H1 (cell line): ENCODE measurements around the gene RABL2B. TPM values are rescaled to one million over a fixed set of nuclear protein-coding genes. Genes with fewer than 3 reads are reported as not detected.

Experiments
- CTCF ChIA-PET: fragments of 300-600 bp; sonication (Branson Sonifier 250); formaldehyde crosslinking; loops from one replicate; lab custom pipeline; 2021; ENCODE audit not compliant: partially characterized antibody; lab: Charles Lee
- POLR2A ChIA-PET: fragments of 300-600 bp; sonication (Branson Sonifier 250); formaldehyde crosslinking; loops from one replicate; lab custom pipeline; 2021; ENCODE audit warnings: inconsistent platforms; ENCODE audit not compliant: partially characterized antibody; lab: Charles Lee
- DNase-seq, 2 experiments: peaks; one replicate each; pipeline versions ENCODE4 v3.0.0 to v3.0.0-alpha.2; 2010 to 2022; ENCODE audit warnings: low spot score in 2 of 2, low read depth in 1 of 2, mixed read lengths in 1 of 2
- FAIRE-seq: peaks from 2 replicates; lab custom pipeline; 2011; peaks lifted over from hg19 to GRCh38; lab: Jason Lieb, UNC
- H2AFZ ChIP-seq: 2 replicates; pipeline ENCODE4 v1.8.1; 2012; ENCODE audit warnings: low read length, inconsistent platforms
- H2AK5ac ChIP-seq: 2 replicates; pipeline ENCODE4 v1.6.1; 2013; ENCODE audit warnings: low read depth, low read length
- H2BK120ac ChIP-seq: replicated peaks from 2 replicates; pipeline ENCODE3; 2013; ENCODE audit warnings: low read depth, low read length, inconsistent platforms
- H2BK12ac ChIP-seq: 2 replicates; pipeline ENCODE4 v1.6.1; 2013; ENCODE audit warnings: low read depth, low read length
- H2BK15ac ChIP-seq: 2 replicates; pipeline ENCODE4 v1.6.1; 2013; ENCODE audit warnings: low read length
- H2BK20ac ChIP-seq: 2 replicates; pipeline ENCODE4 v1.6.1; 2013; ENCODE audit warnings: low read length
- H2BK5ac ChIP-seq: 2 replicates; pipeline ENCODE4 v1.6.1; 2013; ENCODE audit warnings: low read depth, low read length
- H3K14ac ChIP-seq: 2 replicates; pipeline ENCODE4 v1.6.1; 2013; ENCODE audit warnings: inconsistent platforms; ENCODE audit not compliant: insufficient read length
- H3K18ac ChIP-seq: 2 replicates; pipeline ENCODE4 v1.6.1; 2013; ENCODE audit warnings: low read length; ENCODE audit errors: extremely low read depth
- H3K23ac ChIP-seq: 2 replicates; pipeline ENCODE4 v1.6.1; 2013; ENCODE audit warnings: inconsistent platforms; ENCODE audit not compliant: insufficient read length
- H3K23me2 ChIP-seq: 2 replicates; pipeline ENCODE4 v1.6.1; 2013; ENCODE audit warnings: low read depth, low read length
- H3K27ac ChIP-seq: 2 replicates; pipeline ENCODE4 v1.6.1; 2011; ENCODE audit warnings: low read depth, low read length, inconsistent platforms
- H3K27me3 ChIP-seq, 4 experiments: replicated peaks in 1 of 4; 1 replicate in 1 of 4; 2 replicates in 3 of 4; pipeline versions ENCODE4 v1.6.1 to v1.8.1; 2011 to 2013; ENCODE audit warnings: low read length in 3 of 4, mild to moderate bottlenecking in 3 of 4, inconsistent platforms in 2 of 4, mixed read lengths in 2 of 4, moderate library complexity in 1 of 4; ENCODE audit not compliant: control insufficient read depth in 3 of 4, insufficient read depth in 3 of 4; ENCODE audit errors: extremely low read depth in 1 of 4
- H3K36me3 ChIP-seq, 4 experiments: 2 replicates each; pipeline versions ENCODE4 v1.6.1 to v1.8.1; 2011 to 2013; ENCODE audit warnings: mild to moderate bottlenecking in 4 of 4, low read length in 3 of 4, moderate library complexity in 2 of 4, control low read depth in 1 of 4, inconsistent platforms in 1 of 4; ENCODE audit not compliant: insufficient read depth in 4 of 4, control insufficient read depth in 2 of 4
- H3K4ac ChIP-seq: replicated peaks from 2 replicates; pipeline ENCODE3; 2013; ENCODE audit warnings: low read length, low read depth, mixed read lengths, inconsistent platforms; ENCODE audit not compliant: insufficient read length
- H3K4me1 ChIP-seq, 4 experiments: replicated peaks in 1 of 4; 1 replicate in 1 of 4; 2 replicates in 3 of 4; pipeline versions ENCODE4 v1.6.1 to v1.8.1; 2011 to 2013; ENCODE audit warnings: low read length in 3 of 4, inconsistent platforms in 2 of 4, mixed read lengths in 1 of 4; ENCODE audit not compliant: insufficient read depth in 4 of 4, control insufficient read depth in 3 of 4
- H3K4me2 ChIP-seq, 2 experiments: 2 replicates each; pipeline versions ENCODE4 v1.6.1 to v1.8.1; 2011 to 2013; ENCODE audit warnings: low read depth in 2 of 2, low read length in 2 of 2, control low read depth in 1 of 2, inconsistent platforms in 1 of 2, mild to moderate bottlenecking in 1 of 2; ENCODE audit not compliant: insufficient read depth in 1 of 2
- H3K4me3 ChIP-seq, 4 experiments: fragments of 200-600, 300-600 bp in 1 of 4; sonication (generic), shearing (Covaris generic), sonication (Bioruptor Twin) in 1 of 4; 2 replicates each; pipeline versions ENCODE4 v1.5.1 to v1.8.1; 2011 to 2016; ENCODE audit warnings: low read length in 4 of 4, low read depth in 3 of 4, control low read depth in 2 of 4, inconsistent platforms in 2 of 4, mild to moderate bottlenecking in 2 of 4, mixed read lengths in 1 of 4, moderate library complexity in 1 of 4; ENCODE audit not compliant: insufficient read depth in 2 of 4; ENCODE audit errors: extremely low read depth in 1 of 4
- H3K56ac ChIP-seq: replicated peaks from 2 replicates; pipeline ENCODE3; 2013; ENCODE audit warnings: low read depth, mild to moderate bottlenecking, mixed read lengths, low read length, inconsistent platforms; ENCODE audit not compliant: insufficient read length
- H3K79me1 ChIP-seq: 2 replicates; pipeline ENCODE4 v1.6.1; 2013; ENCODE audit warnings: low read depth, low read length, control low read depth
- H3K79me2 ChIP-seq, 2 experiments: 2 replicates each; pipeline versions ENCODE4 v1.6.1 to v1.8.1; 2012 to 2013; ENCODE audit warnings: low read length in 2 of 2, mild to moderate bottlenecking in 2 of 2, inconsistent platforms in 1 of 2; ENCODE audit not compliant: insufficient read depth in 2 of 2, control insufficient read depth in 1 of 2
- H3K9ac ChIP-seq, 4 experiments: replicated peaks in 1 of 4; 1 replicate in 1 of 4; 2 replicates in 3 of 4; pipeline versions ENCODE4 v1.6.1 to v1.8.1; 2011 to 2013; ENCODE audit warnings: low read depth in 3 of 4, low read length in 3 of 4, control low read depth in 2 of 4, mild to moderate bottlenecking in 2 of 4, moderate library complexity in 2 of 4, inconsistent platforms in 1 of 4; ENCODE audit errors: extremely low read depth in 1 of 4
- H3K9me3 ChIP-seq, 2 experiments: 2 replicates each; pipeline versions ENCODE4 v1.6.1 to v1.8.1; 2012 to 2013; ENCODE audit warnings: mild to moderate bottlenecking in 2 of 2, moderate library complexity in 2 of 2, control low read depth in 1 of 2, inconsistent platforms in 1 of 2, low read depth in 1 of 2, low read length in 1 of 2, mixed read lengths in 1 of 2; ENCODE audit not compliant: insufficient read depth in 2 of 2
- H4K20me1 ChIP-seq, 2 experiments: replicated peaks in 1 of 2; 2 replicates each; pipeline versions ENCODE3 to v1.8.1; 2011 to 2013; ENCODE audit warnings: inconsistent platforms in 2 of 2, low read length in 2 of 2, mild to moderate bottlenecking in 1 of 2; ENCODE audit not compliant: insufficient read depth in 2 of 2, control insufficient read depth in 1 of 2
- H4K5ac ChIP-seq: 2 replicates; pipeline ENCODE4 v1.6.1; 2013; ENCODE audit warnings: low read length, low read depth, mixed read lengths, inconsistent platforms; ENCODE audit not compliant: insufficient read length
- H4K8ac ChIP-seq: 2 replicates; pipeline ENCODE4 v1.8.0; 2013; ENCODE audit warnings: mild to moderate bottlenecking, moderate library complexity, low read length, inconsistent platforms; ENCODE audit not compliant: insufficient read depth; ENCODE audit errors: extremely low read depth
- H4K91ac ChIP-seq: replicated peaks from 2 replicates; pipeline ENCODE3; 2013; ENCODE audit warnings: low read length, mixed read lengths, inconsistent platforms; ENCODE audit not compliant: insufficient read length
- CHD1 ChIP-seq: IDR thresholded peaks from 2 replicates; pipeline ENCODE4 v1.6.1; 2012; ENCODE audit warnings: low read depth, low read length, improper control_type of control experiment
- EGR1 ChIP-seq: IDR thresholded peaks from 2 replicates; pipeline ENCODE4 v1.6.1; 2011; ENCODE audit warnings: low read depth, low read length, borderline replicate concordance
- EP300 ChIP-seq, 2 experiments: IDR thresholded peaks; 1 replicate in 1 of 2; 2 replicates in 1 of 2; pipeline ENCODE4 v1.6.1; 2011 to 2012; ENCODE audit warnings: low read depth in 2 of 2, low read length in 2 of 2, mild to moderate bottlenecking in 2 of 2, borderline replicate concordance in 1 of 2, inconsistent platforms in 1 of 2, moderate library complexity in 1 of 2
- EZH2 ChIP-seq: fragments of 200-600 bp; sonication (generic); IDR thresholded peaks from 2 replicates; pipeline ENCODE4 v1.7.1; 2012; ENCODE audit warnings: low read depth, mild to moderate bottlenecking, moderate library complexity, low read length, inconsistent platforms; ENCODE audit not compliant: severe bottlenecking
- JUND ChIP-seq: IDR thresholded peaks from 2 replicates; pipeline ENCODE4 v1.6.1; 2011; ENCODE audit warnings: mild to moderate bottlenecking, improper control_type of control experiment, low read length
- KDM4A ChIP-seq: IDR thresholded peaks from one replicate; pipeline ENCODE4 v1.7.1; 2012; ENCODE audit warnings: low read depth, mild to moderate bottlenecking, moderate library complexity, low read length, inconsistent platforms; ENCODE audit not compliant: severe bottlenecking
- MAFK ChIP-seq: IDR thresholded peaks from 2 replicates; pipeline ENCODE4 v1.6.1; 2012; ENCODE audit warnings: low read depth, mild to moderate bottlenecking, improper control_type of control experiment, low read length
- PHF8 ChIP-seq: fragments of 200-600 bp; sonication (generic); conservative IDR thresholded peaks from 2 replicates; pipeline ENCODE4 v1.7.1; 2012; ENCODE audit warnings: low read depth, mild to moderate bottlenecking, inconsistent platforms, low read length, moderate library complexity
- POLR2AphosphoS5 ChIP-seq: IDR thresholded peaks from 2 replicates; pipeline ENCODE4 v1.6.1; 2011; ENCODE audit warnings: low read depth, low read length
- POU5F1 ChIP-seq: IDR thresholded peaks from 2 replicates; pipeline ENCODE4 v1.6.1; 2011; ENCODE audit warnings: low read depth, mild to moderate bottlenecking, low read length, moderate library complexity
- TEAD4 ChIP-seq: IDR thresholded peaks from 2 replicates; pipeline ENCODE4 v1.6.1; 2012; ENCODE audit warnings: low read depth, low read length, inconsistent platforms, mixed read lengths
- WGBS, 2 experiments: shearing (Covaris generic) in 1 of 2; methylation state at CpG; one replicate each; pipeline versions ENCODE4 v1.1.6 to v1.1.7; 2013 to 2015; ENCODE audit warnings: low lambda C conversion rate in 2 of 2, mixed read lengths in 2 of 2, inconsistent platforms in 1 of 2, low coverage in 1 of 2, missing lambda C conversion rate in 1 of 2; ENCODE audit not compliant: insufficient replicate concordance in 2 of 2, insufficient coverage in 1 of 2, insufficient read length in 1 of 2; ENCODE audit errors: extremely low coverage in 1 of 2, missing lambda C conversion rate in 1 of 2; 5-methylcytosine and 5-hydroxymethylcytosine counted together
- polyA plus RNA-seq, 7 experiments: library from polyadenylated mRNA; depleted of rRNA in 3 of 7; stranded (reverse) in 5 of 7; unstranded in 2 of 7; fragments of >200 nt in 5 of 7; fragments of 200-250 nt in 2 of 7; gene quantifications; 1 replicate in 5 of 7; 2 replicates in 1 of 7; 4 replicates in 1 of 7; pipeline versions ENCODE4 v1.2.1 to v1.2.3, GENCODE V29; 2011 to 2013; ENCODE audit warnings: missing spikeins in 2 of 7, mixed read lengths in 2 of 7
- total RNA-seq: library from RNA; stranded (reverse); fragmentation: NEBNext Ultra II Directional; extraction: Animal tissue kit (Norgen Biotek cat#: 25700); gene quantifications from 2 replicates; pipeline ENCODE4 v1.2.1, GENCODE V29; 2021

RABL2B gene
- total and polyA plus RNA-seq, 2 of the 8 experiments (the other 6 are each of a cell fraction or from before 2014, with no cell fraction given), result 16.2 to 26.5 TPM

DNA sequence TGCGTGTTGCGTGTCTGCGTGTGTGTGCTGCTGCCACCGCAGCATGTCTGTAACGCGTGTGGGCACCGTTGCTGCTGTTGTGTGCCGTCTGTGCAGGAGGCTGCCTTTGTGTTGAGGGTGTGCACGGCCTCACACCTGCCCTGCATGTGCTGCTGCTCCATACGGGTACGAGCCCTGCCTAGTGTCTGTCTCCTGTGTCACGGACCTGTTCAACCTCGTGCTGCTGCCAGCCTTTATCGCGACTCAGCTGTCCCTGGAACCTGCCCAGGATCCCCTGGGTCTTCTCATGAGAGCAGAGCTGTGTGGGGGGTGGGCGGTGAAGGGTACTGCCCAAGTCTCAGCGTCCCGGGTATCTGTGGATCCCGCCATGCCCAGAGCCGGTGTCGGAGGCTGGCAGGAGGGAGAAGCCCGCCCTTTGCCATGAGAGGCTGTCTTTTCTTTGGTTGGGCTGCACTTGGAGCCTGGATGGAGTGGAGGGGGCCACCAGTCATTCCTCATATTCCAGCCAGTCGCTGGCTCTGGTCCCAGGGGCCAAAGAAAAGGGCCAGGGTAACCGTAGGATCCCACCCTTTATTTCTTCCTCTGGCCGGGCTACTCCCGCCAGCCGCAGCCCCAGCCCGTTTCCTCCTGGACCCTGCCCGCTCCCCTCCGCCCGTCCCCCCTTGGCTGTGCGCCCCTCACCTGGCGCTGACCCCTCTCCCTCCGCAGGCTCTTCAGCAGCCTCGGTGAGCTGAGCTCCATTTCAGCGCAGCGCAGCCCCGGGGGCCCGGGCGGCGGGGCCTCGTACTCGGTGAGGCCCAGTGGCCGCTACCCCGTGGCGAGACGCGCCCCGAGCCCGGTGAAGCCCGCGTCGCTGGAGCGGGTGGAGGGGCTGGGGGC, 53.2 kb downstream of the RABL2B start:
- FAIRE-seq (no peak), DNase-seq (peak in 1 of 2 experiments; percentile 50)
- peak; percentile 26 for TF ChIP-seq EZH2
- no peak for TF ChIP-seq TEAD4
- no peak for TF ChIP-seq CHD1
- no peak for TF ChIP-seq POLR2AphosphoS5
- TF ChIP-seq EP300 (IDR thresholded peaks at IDR 0.05; ENCODE audit: borderline replicate concordance in 1 of 2, low read depth in 2 of 2, low read length in 2 of 2), result no peak
- no peak for TF ChIP-seq MAFK
- TF ChIP-seq EGR1, result no peak
- TF ChIP-seq POU5F1, result no peak
- peak; percentile 2 for TF ChIP-seq KDM4A
- no peak for TF ChIP-seq PHF8
- TF ChIP-seq JUND, result no peak

More for the DNA sequence above, 53.2 kb downstream of the RABL2B start:
- peak overlapping the region; percentile 26 for H4K91ac ChIP-seq
- POLR2A ChIA-PET, result interaction anchor here (0.6 to 1.1 kb wide), 2 partner anchors 9 to 10 kb away, joined by 3 to 4 read pairs; no protein-coding TSS in a partner anchor
- peaks cover 7 to 25% of the 10 kb centered on the region in 2 experiments for H4K20me1 ChIP-seq
- H3K23ac ChIP-seq, result no peak overlapping the region
- CTCF ChIA-PET, result interaction anchor here (1.5 to 3.7 kb wide), 2 partner anchors 9 to 36 kb away, joined by 3 to 24 read pairs; no protein-coding TSS in a partner anchor
- no peak overlapping the region for H3K27ac ChIP-seq
- H4K5ac ChIP-seq, result no peak overlapping the region
- H3K18ac ChIP-seq, result no peak overlapping the region; the same call in 1 of the 2 replicates
- WGBS, 2 experiments, result 73% methylated on average over 37 of the region's 54 CpGs; no CpG with 5 or more reads in 1 of the 2 experiments
- peaks cover 0 to 5% (median 0%) of the 10 kb centered on the region in 4 experiments; a peak in 3 of 7 replicates for H3K4me1 ChIP-seq
- no peaks in the 10 kb centered on the region for H3K79me1 ChIP-seq
- H3K14ac ChIP-seq, result no peak overlapping the region
- H3K27me3 ChIP-seq, result peaks cover 21 to 57% (median 42%) of the 10 kb centered on the region in 4 experiments
- peak overlapping the region; percentile 96; the same call in 1 of the 2 replicates for H2AK5ac ChIP-seq
- no peaks in the 10 kb centered on the region for H3K79me2 ChIP-seq
- H3K23me2 ChIP-seq, result no peaks in the 10 kb centered on the region; the same call in none of the 2 replicates
- peak overlapping the region; percentile 80; the same call in 1 of the 2 replicates for H2BK12ac ChIP-seq
- H3K36me3 ChIP-seq, result no peaks in the 10 kb centered on the region
- H2AFZ ChIP-seq, result no peak overlapping the region
- H2BK20ac ChIP-seq, result no peak overlapping the region
- H2BK15ac ChIP-seq, result peak overlapping the region; percentile 53; the same call in 1 of the 2 replicates
- no peak overlapping the region for H2BK120ac ChIP-seq
- H2BK5ac ChIP-seq, result 0 out of 2 replicates have a peak overlapping the region, but pooled peaks have one; percentile 35
- no peak overlapping the region for H3K56ac ChIP-seq
- no peak overlapping the region; a peak in 1 of 7 replicates for H3K9ac ChIP-seq
- no peak overlapping the region for H4K8ac ChIP-seq
- no peaks in the 10 kb centered on the region for H3K9me3 ChIP-seq
- H3K4me2 ChIP-seq, result peak overlapping the region in 1 of 2 experiments; percentile 21; a peak in 1 of 4 replicates
- H3K4ac ChIP-seq, result no peak overlapping the region
- 0 out of 8 replicates have a peak overlapping the region, but pooled peaks of 1 of the 4 experiments have one; percentile 35 for H3K4me3 ChIP-seq
